HCT116 (cell line): ENCODE results near the gene USF2. TPM values are rescaled to one million over a fixed set of nuclear protein-coding genes. Genes with fewer than 3 reads are reported as not detected.

Source experiments
- ATAC-seq: fragments of 200-7000 bp; cut with Tn5 transposase; 2 replicates; pipeline ENCODE4 v1.9.1; 2020; ENCODE audit warnings: mild to moderate bottlenecking, moderate library complexity
- BruUV-seq: library from RNA; stranded (reverse); fragments of 400-500 nt; replicated peaks from 2 replicates; lab custom pipeline; 2021; lab: Mats Ljungman, UMichigan
- CTCF ChIA-PET: fragments of 300-600 bp; sonication (Branson Sonifier 250); formaldehyde crosslinking; loops from one replicate; lab custom pipeline; 2021; ENCODE audit warnings: antibody characterized with exemption; lab: Charles Lee
- POLR2A ChIA-PET: fragments of 300-600, 350-600 bp; sonication (Branson Sonifier 250); formaldehyde crosslinking; loops from one replicate; lab custom pipeline; 2021; ENCODE audit warnings: antibody characterized with exemption; lab: Charles Lee
- RAD21 ChIA-PET, 2 experiments: fragments of 300-600 bp; sonication (Branson Sonifier 250); formaldehyde crosslinking; loops; one replicate each; lab custom pipeline; 2023; ENCODE audit warnings: low total read pairs in 2 of 2; ENCODE audit not compliant: uncharacterized antibody in 2 of 2, unreplicated experiment in 2 of 2, low non-redundant PET in 1 of 2; lab: Charles Lee
- DNase-seq: peaks from one replicate; pipeline ENCODE4 v3.0.0-alpha.2; 2010; ENCODE audit warnings: low read depth, low spot score
- H2AFZ ChIP-seq: fragments of 200-600 bp; shearing (Covaris generic), sonication (generic); 2 replicates; pipeline ENCODE4 v1.6.1; 2017; ENCODE audit warnings: low read depth, mixed run types, mixed read lengths, antibody characterized with exemption, low read length; ENCODE audit not compliant: poor library complexity, severe bottlenecking
- H3K27ac ChIP-seq: 2 replicates; pipeline ENCODE4 v1.5.1; 2012; ENCODE audit warnings: low read depth, low read length
- H3K27me3 ChIP-seq: fragments of 200-600 bp; sonication (generic); 2 replicates; pipeline ENCODE4 v1.6.1; 2016; ENCODE audit warnings: mixed run types, low read length, mixed read lengths; ENCODE audit not compliant: insufficient read depth
- H3K36me3 ChIP-seq, 2 experiments: fragments of 200-500 bp in 1 of 2; fragments of 200-600 bp in 1 of 2; sonication (Bioruptor generic) in 1 of 2; sonication (generic) in 1 of 2; 2 replicates each; pipeline versions ENCODE4 v1.5.1 to v1.6.1; 2014 to 2016; ENCODE audit warnings: low read length in 2 of 2, inconsistent platforms in 1 of 2, mixed read lengths in 1 of 2, mixed run types in 1 of 2; ENCODE audit not compliant: insufficient read depth in 2 of 2, control insufficient read depth in 1 of 2
- H3K4me1 ChIP-seq, 2 experiments: fragments of 200-600 bp in 1 of 2; sonication (generic) in 1 of 2; 2 replicates each; pipeline versions ENCODE4 v1.5.1 to v1.6.1; 2012 to 2017; ENCODE audit warnings: low read length in 2 of 2, inconsistent platforms in 1 of 2, mild to moderate bottlenecking in 1 of 2, mixed read lengths in 1 of 2, mixed run types in 1 of 2, moderate library complexity in 1 of 2; ENCODE audit not compliant: insufficient read depth in 2 of 2, control insufficient read depth in 1 of 2
- H3K4me2 ChIP-seq: fragments of 200-600 bp; sonication (generic); 2 replicates; pipeline ENCODE4 v1.6.1; 2017; ENCODE audit warnings: mixed run types, low read length, mixed read lengths
- H3K4me3 ChIP-seq, 2 experiments: fragments of 200-600 bp in 1 of 2; sonication (generic) in 1 of 2; replicated peaks in 1 of 2; 2 replicates each; pipeline ENCODE4 v1.5.1; 2011 to 2016; ENCODE audit warnings: low read length in 2 of 2, control low read depth in 1 of 2, low read depth in 1 of 2, mild to moderate bottlenecking in 1 of 2, mixed read lengths in 1 of 2, mixed run types in 1 of 2
- H3K79me2 ChIP-seq: fragments of 200-600 bp; sonication (generic); 2 replicates; pipeline ENCODE4 v1.6.1; 2017; ENCODE audit warnings: mild to moderate bottlenecking, mixed run types, low read length, moderate library complexity, mixed read lengths; ENCODE audit not compliant: insufficient read depth
- H3K9ac ChIP-seq: fragments of 200-600 bp; sonication (generic); 2 replicates; pipeline ENCODE4 v1.6.1; 2016; ENCODE audit warnings: low read length, mixed read lengths
- H3K9me2 ChIP-seq: fragments of 200-600 bp; sonication (generic), shearing (Covaris generic); 2 replicates; pipeline ENCODE4 v1.6.1; 2017; ENCODE audit warnings: mixed run types, mild to moderate bottlenecking, moderate library complexity; ENCODE audit not compliant: insufficient read depth
- H3K9me3 ChIP-seq, 2 experiments: fragments of 200-500 bp in 1 of 2; fragments of 200-600 bp in 1 of 2; sonication (Bioruptor generic) in 1 of 2; sonication (generic) in 1 of 2; 2 replicates each; pipeline ENCODE4 v1.6.1; 2014 to 2017; ENCODE audit warnings: low read length in 2 of 2, mixed read lengths in 2 of 2, inconsistent platforms in 1 of 2, low read depth in 1 of 2, mild to moderate bottlenecking in 1 of 2, mixed run types in 1 of 2, moderate library complexity in 1 of 2; ENCODE audit not compliant: control insufficient read depth in 1 of 2, insufficient read depth in 1 of 2
- H4K20me1 ChIP-seq: fragments of 200-600 bp; sonication (generic), shearing (Covaris generic); 2 replicates; pipeline ENCODE4 v1.6.1; 2017; ENCODE audit warnings: mixed run types, mild to moderate bottlenecking, moderate library complexity; ENCODE audit not compliant: insufficient read depth
- ATF3 ChIP-seq: IDR thresholded peaks from 2 replicates; pipeline ENCODE4 v1.6.1; 2012
- CBX3 ChIP-seq: IDR thresholded peaks from 2 replicates; pipeline ENCODE4 v1.6.1; 2012; ENCODE audit warnings: low read depth
- EGR1 ChIP-seq: IDR thresholded peaks from 2 replicates; pipeline ENCODE4 v1.6.1; 2012; ENCODE audit warnings: low read depth
- EZH2 ChIP-seq: fragments of 200-600 bp; sonication (generic); IDR thresholded peaks from 2 replicates; pipeline ENCODE4 v1.6.1; 2017; ENCODE audit warnings: antibody characterized with exemption, mixed run types
- EZH2phosphoT487 ChIP-seq: fragments of 200-600 bp; IDR thresholded peaks from 2 replicates; pipeline ENCODE4 v1.6.1; 2018; ENCODE audit warnings: antibody characterized with exemption, borderline replicate concordance
- FOSL1 ChIP-seq: IDR thresholded peaks from 2 replicates; pipeline ENCODE4 v1.6.1; 2012; ENCODE audit warnings: low read depth
- POLR2A ChIP-seq: IDR thresholded peaks from 2 replicates; pipeline ENCODE4 v1.7.0; 2011; ENCODE audit warnings: borderline replicate concordance; ENCODE audit not compliant: insufficient read depth, insufficient read length; ENCODE audit errors: extremely low read depth
- POLR2AphosphoS5 ChIP-seq: IDR thresholded peaks from 2 replicates; pipeline ENCODE4 v1.6.1; 2011; ENCODE audit warnings: mild to moderate bottlenecking, low read depth, low read length, moderate library complexity
- SIN3A ChIP-seq: IDR thresholded peaks from 2 replicates; pipeline ENCODE4 v1.6.1; 2012; ENCODE audit warnings: low read depth
- SP1 ChIP-seq: IDR thresholded peaks from 2 replicates; pipeline ENCODE4 v1.6.1; 2012; ENCODE audit warnings: low read depth
- YY1 ChIP-seq: IDR thresholded peaks from 2 replicates; pipeline ENCODE4 v1.6.1; 2011; ENCODE audit warnings: low read length, low read depth, moderate library complexity, mild to moderate bottlenecking; ENCODE audit not compliant: insufficient replicate concordance; ENCODE audit errors: extremely low read depth
- ZFX ChIP-seq: fragments of 450-650 bp; IDR thresholded peaks from 2 replicates; pipeline ENCODE4 v1.6.1; 2017
- ZNF274 ChIP-seq: fragments of 200-500 bp; sonication (Bioruptor generic); IDR thresholded peaks from 2 replicates; pipeline ENCODE4 v1.6.1; 2014; ENCODE audit warnings: mild to moderate bottlenecking, low read depth, low read length, inconsistent platforms
- intact Hi-C: fragments of 100-400 bp; cut with micrococcal nuclease; formaldehyde crosslinking; loops from 2 replicates; pipeline ENCODE4 v1.10.0; 2022
- total RNA-seq: library from RNA; stranded (reverse); gene quantifications from one replicate; pipeline ENCODE4 v1.2.1, GENCODE V29; 2021; ENCODE audit not compliant: unreplicated experiment
- TF ChIP-seq, protein P1 (sequence below): IDR thresholded peaks from 2 replicates; pipeline ENCODE4 v1.6.1; 2011; ENCODE audit warnings: mild to moderate bottlenecking, low read length, moderate library complexity; ENCODE audit not compliant: insufficient replicate concordance; ENCODE audit errors: extremely low read depth

USF2 gene
- total RNA-seq, 1 experiment from 2014 or later, result 98.4 TPM

GRCh38 chr19:35311901-35312665 is 43.3 kb downstream of the USF2 start:
- TF ChIP-seq POLR2A (no peak), POLR2AphosphoS5 (no peak), ZFX (no peak), EZH2phosphoT487 (no peak), SP1 (no peak), YY1 (no peak), EZH2 (no peak)
- CTCF ChIA-PET, result interaction anchor here (1.1 kb wide), 1 partner anchor 16 kb away, joined by 3 read pairs; no protein-coding TSS in a partner anchor

DNA sequence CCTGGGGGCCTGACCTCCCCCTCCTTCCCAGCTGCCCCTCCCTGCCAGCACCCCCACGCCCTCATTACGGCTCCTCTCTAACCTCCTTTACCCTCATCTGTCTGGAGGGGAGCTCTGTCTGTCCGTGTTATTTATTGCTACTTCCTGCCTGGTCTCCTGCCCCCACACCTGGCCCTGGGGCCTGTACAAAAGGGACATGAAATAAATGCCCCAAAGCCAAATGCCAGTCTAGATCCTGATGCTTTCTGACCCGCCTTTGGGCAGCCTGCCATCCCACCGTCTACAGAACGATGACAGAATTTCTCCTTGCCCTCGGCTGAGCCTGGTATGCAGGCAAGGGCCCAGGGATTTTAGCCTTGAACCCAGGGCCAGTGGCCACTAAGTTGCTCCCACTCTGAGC is 44.8 kb downstream of the USF2 start:
- BruUV-seq, result no TSS peak
- 0 out of 2 replicates have a peak, but pooled peaks have one; percentile 15 for ATAC-seq
- POLR2A ChIA-PET, result no interaction called here
- no peaks in the 10 kb centered on the region for H3K36me3 ChIP-seq
- no peaks in the 10 kb centered on the region for H3K9me3 ChIP-seq
- H3K9ac ChIP-seq, result no peak overlapping the region
- H3K27me3 ChIP-seq, result no peaks in the 10 kb centered on the region
- no peaks in the 10 kb centered on the region for H3K79me2 ChIP-seq
- H3K4me2 ChIP-seq, result peak overlapping the region; percentile 37
- DNase-seq, result no peak
- CTCF ChIA-PET, result interaction anchor here (1.1 kb wide), 1 partner anchor 15 kb away, joined by 3 read pairs; no protein-coding TSS in a partner anchor
- no peak overlapping the region for H3K4me3 ChIP-seq
- intact Hi-C loops, result no loop called here
- H2AFZ ChIP-seq, result no peak overlapping the region
- RAD21 ChIA-PET, result no interaction called here
- H3K9me2 ChIP-seq, result no peaks in the 10 kb centered on the region
- H3K4me1 ChIP-seq, result peaks cover 11 to 45% of the 10 kb centered on the region in 2 experiments
- no peak overlapping the region for H3K27ac ChIP-seq
- no peaks in the 10 kb centered on the region for H4K20me1 ChIP-seq
- TF ChIP-seq ZNF274 (no peak), YY1 (no peak), SP1 (no peak), POLR2AphosphoS5 (no peak), SIN3A (no peak), FOSL1 (no peak), EGR1 (no peak), ATF3 (no peak), CBX3 (no peak), POLR2A (no peak)
- TF ChIP-seq, protein P1, sequence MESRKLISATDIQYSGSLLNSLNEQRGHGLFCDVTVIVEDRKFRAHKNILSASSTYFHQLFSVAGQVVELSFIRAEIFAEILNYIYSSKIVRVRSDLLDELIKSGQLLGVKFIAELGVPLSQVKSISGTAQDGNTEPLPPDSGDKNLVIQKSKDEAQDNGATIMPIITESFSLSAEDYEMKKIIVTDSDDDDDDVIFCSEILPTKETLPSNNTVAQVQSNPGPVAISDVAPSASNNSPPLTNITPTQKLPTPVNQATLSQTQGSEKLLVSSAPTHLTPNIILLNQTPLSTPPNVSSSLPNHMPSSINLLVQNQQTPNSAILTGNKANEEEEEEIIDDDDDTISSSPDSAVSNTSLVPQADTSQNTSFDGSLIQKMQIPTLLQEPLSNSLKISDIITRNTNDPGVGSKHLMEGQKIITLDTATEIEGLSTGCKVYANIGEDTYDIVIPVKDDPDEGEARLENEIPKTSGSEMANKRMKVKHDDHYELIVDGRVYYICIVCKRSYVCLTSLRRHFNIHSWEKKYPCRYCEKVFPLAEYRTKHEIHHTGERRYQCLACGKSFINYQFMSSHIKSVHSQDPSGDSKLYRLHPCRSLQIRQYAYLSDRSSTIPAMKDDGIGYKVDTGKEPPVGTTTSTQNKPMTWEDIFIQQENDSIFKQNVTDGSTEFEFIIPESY, result no peak

More at GRCh38 chr19:35311901-35312665, 43.3 kb downstream of the USF2 start:
- Histone ChIP-seq H2AFZ (no peak overlapping the region), H3K27me3 (no peaks in the 10 kb centered on the region), H3K4me2 (no peak overlapping the region), H3K9me2 (no peaks in the 10 kb centered on the region), H3K27ac (no peak overlapping the region), H3K79me2 (no peaks in the 10 kb centered on the region), H3K36me3 (no peaks in the 10 kb centered on the region), H3K9ac (no peak overlapping the region), H3K4me1 (peaks cover 8 to 31% of the 10 kb centered on the region in 2 experiments; a peak in 3 of 4 replicates), H4K20me1 (no peaks in the 10 kb centered on the region), H3K9me3 (no peaks in the 10 kb centered on the region), H3K4me3 (no peak overlapping the region)
- RAD21 ChIA-PET, result no interaction called here
- BruUV-seq, result no TSS peak
- intact Hi-C loops, result no loop called here
- ATAC-seq (no peak), DNase-seq (no peak)
- POLR2A ChIA-PET, result no interaction called here
